ENCODE results near the gene RHOG.

DNA sequence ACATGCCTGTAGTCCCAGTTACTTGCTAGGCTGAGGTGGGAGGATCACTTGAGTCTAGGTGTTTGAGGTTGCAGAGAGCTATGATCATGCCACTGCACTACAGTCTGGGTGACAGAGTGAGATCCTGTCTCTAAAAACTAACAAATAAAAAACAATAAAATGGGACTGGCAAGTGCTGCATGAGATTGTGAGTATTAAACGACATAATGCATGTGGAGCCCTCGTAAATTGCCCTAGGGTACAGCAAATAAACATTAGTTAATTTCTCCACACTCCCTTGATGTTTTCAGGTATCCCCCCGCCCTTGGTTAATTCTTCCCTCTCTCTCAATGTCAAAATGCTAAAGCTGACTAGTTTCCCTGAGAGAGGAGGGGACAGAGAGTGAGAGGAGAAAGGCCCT, 4.9 kb upstream of the RHOG start:
- TF ChIP-seq, protein P1, sequence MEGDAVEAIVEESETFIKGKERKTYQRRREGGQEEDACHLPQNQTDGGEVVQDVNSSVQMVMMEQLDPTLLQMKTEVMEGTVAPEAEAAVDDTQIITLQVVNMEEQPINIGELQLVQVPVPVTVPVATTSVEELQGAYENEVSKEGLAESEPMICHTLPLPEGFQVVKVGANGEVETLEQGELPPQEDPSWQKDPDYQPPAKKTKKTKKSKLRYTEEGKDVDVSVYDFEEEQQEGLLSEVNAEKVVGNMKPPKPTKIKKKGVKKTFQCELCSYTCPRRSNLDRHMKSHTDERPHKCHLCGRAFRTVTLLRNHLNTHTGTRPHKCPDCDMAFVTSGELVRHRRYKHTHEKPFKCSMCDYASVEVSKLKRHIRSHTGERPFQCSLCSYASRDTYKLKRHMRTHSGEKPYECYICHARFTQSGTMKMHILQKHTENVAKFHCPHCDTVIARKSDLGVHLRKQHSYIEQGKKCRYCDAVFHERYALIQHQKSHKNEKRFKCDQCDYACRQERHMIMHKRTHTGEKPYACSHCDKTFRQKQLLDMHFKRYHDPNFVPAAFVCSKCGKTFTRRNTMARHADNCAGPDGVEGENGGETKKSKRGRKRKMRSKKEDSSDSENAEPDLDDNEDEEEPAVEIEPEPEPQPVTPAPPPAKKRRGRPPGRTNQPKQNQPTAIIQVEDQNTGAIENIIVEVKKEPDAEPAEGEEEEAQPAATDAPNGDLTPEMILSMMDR (IDR thresholded peaks at IDR 0.05 in 8 of 11, conservative IDR thresholded peaks at IDR 0.05 in 3 of 11) = no peak
- no peak for TF ChIP-seq POLR2A (IDR thresholded peaks at IDR 0.05)
- no peak for TF ChIP-seq POLR2AphosphoS5 (IDR thresholded peaks at IDR 0.05)

All from spleen (tissue), 7 donors.